Heart right ventricle (tissue), 16 donors: ENCODE data around the gene STX2. TPM values are rescaled to one million over a fixed set of nuclear protein-coding genes. Genes with fewer than 3 reads are reported as not detected.
"Not testable (repeated sequence)": the region's sequence is repeated elsewhere in the genome, so short reads cannot be mapped to it uniquely, and the experiment has no call there.

Experiments
- ATAC-seq, 8 donors: fragments of 200-7000 bp; cut with Tn5 transposase; one replicate each; pipeline ENCODE4 v1.9.1; 2020; ENCODE audit warnings: mild to moderate bottlenecking in 8 of 8, moderate library complexity in 8 of 8, moderate number of reproducible peaks in 1 of 8
- DNase-seq, 2 donors: peaks; one replicate each; pipeline ENCODE4 v3.0.0-alpha.2; 2020
- H3K27ac ChIP-seq, 10 donors: fragments of 200-600 bp; sonication (generic) in 2 of 10; one replicate each; pipeline versions ENCODE4 v1.5.0 to v1.8.0; 2020 to 2022; ENCODE audit warnings: mild to moderate bottlenecking in 3 of 10
- H3K27me3 ChIP-seq, 7 donors: fragments of 200-600 bp; one replicate each; pipeline ENCODE4 v1.8.0; 2021 to 2022; ENCODE audit warnings: mild to moderate bottlenecking in 2 of 7
- H3K36me3 ChIP-seq, 9 donors: fragments of 200-600 bp; sonication (generic) in 1 of 9; one replicate each; pipeline versions ENCODE4 v1.5.0 to v1.8.0; 2020 to 2022; ENCODE audit warnings: mild to moderate bottlenecking in 2 of 9
- H3K4me1 ChIP-seq, 9 donors: fragments of 200-600 bp; sonication (generic) in 1 of 9; one replicate each; pipeline versions ENCODE4 v1.5.0 to v1.8.0; 2020 to 2022; ENCODE audit warnings: mild to moderate bottlenecking in 4 of 9
- H3K4me3 ChIP-seq, 10 donors: fragments of 200-600 bp; sonication (generic) in 2 of 10; one replicate each; pipeline versions ENCODE4 v1.5.0 to v1.8.0; 2020 to 2022; ENCODE audit warnings: mild to moderate bottlenecking in 7 of 10, moderate library complexity in 2 of 10
- H3K9me3 ChIP-seq, 11 donors: fragments of 200-600 bp in 10 of 11; sonication (generic) in 2 of 11; one replicate each; pipeline versions ENCODE4 v1.5.0 to v1.8.0; 2013 to 2022; ENCODE audit warnings: mild to moderate bottlenecking in 2 of 11, control low read depth in 1 of 11, moderate library complexity in 1 of 11
- CTCF ChIP-seq, 9 donors: fragments of 200-600 bp; sonication (generic) in 2 of 9; IDR thresholded peaks; one replicate each; pipeline versions ENCODE4 v1.5.0 to v1.8.0; 2021 to 2022; ENCODE audit warnings: antibody characterized with exemption in 9 of 9, mild to moderate bottlenecking in 5 of 9, moderate library complexity in 1 of 9
- WGBS, 2 donors: extraction: QIAGEN DNeasy Blood & Tissue Kit; methylation state at CpG; one replicate each; pipeline ENCODE4 v1.1.7; 2013; ENCODE audit warnings: inconsistent platforms in 1 of 2; 5-methylcytosine and 5-hydroxymethylcytosine counted together
- intact Hi-C, 10 donors: fragments of 100-400 bp; cut with DNase I; formaldehyde crosslinking; loops; one replicate each; pipeline versions ENCODE4 v1.11.1 to v1.14.2; 2022
- polyA plus RNA-seq, 2 donors: library from polyadenylated mRNA; stranded (reverse); fragments of 200-250 nt; gene quantifications; one replicate each; pipeline ENCODE4 v1.2.3, GENCODE V29; 2013
- total RNA-seq, 10 donors: library from RNA; stranded (reverse); fragmentation: NEBNext Ultra II Directional in 3 of 10; extraction: Animal tissue kit (Norgen Biotek cat#: 25700) in 3 of 10; gene quantifications; one replicate each; pipeline versions ENCODE4 v1.2.1 to v1.2.4, GENCODE V29; 2021 to 2023
- donor health status: Arrhythmogenic right ventricular cardiomyopathy.
- donor health status: ischemic (EF 13 %, LVEDD 7.1; RV severe dilation, severe dysfunction).
- donor health status: healthy with polysubstance abuse.
- donor health status: DM: no; HTN: yes; CAD: no.
- donor health status: DM: no; HTN: no; CAD: no.
- donor health status: ischemic (EF 25% LVEDD 6.9; RV normal size, moderate dysfunction).
- donor health status: ischemic (EF 25% LVEDD 5.7; RV mildly dilated, moderate dysfunction).
- donor health status: healthy.
- donor health status: DM: yes; HTN: yes; CAD: no.
- donor health status: Ischemic cardiomyopathy.
- donor health status: ischemic (EF 35%, LVEDD 5.7; RV mildly dilated, moderate dysfunction).
- donor health status: nonischemic (EF 11% LVEDD 7.7; RV severe dilation, severe dysfunction).
- donor health status: DM: yes; HTN: yes; CAD: no.
- donor health status: PGD.
- donor health status: ischemic (EF 29% LVEDD 5.4; RV normal size, mild dysfunction).
- donor health status: nonischemic (EF 23%, LVEDD 6.1; RV moderate dilation, normal function).

Gene STX2
- total and polyA plus RNA-seq, 12 donors, result 6.0 to 17.0 (median 11.6) TPM

GRCh38 chr12:130877333-130877732 lies 38.3 kb upstream of the STX2 start:
- WGBS, 2 donors, result 91 to 94% methylated on average over 3 of the region's 3 CpGs
- Histone ChIP-seq H3K4me1 (peaks cover 0 to 36% (median 19%) of the 10 kb centered on the region in 9 donors), H3K27ac (no peak overlapping the region), H3K36me3 (peaks cover 0 to 49% (median 29%) of the 10 kb centered on the region in 9 donors), H3K4me3 (no peak overlapping the region), H3K9me3 (no peaks in the 10 kb centered on the region), H3K27me3 (no peaks in the 10 kb centered on the region)
- DNase-seq (no peak), ATAC-seq (no peak)
- TF ChIP-seq CTCF (IDR thresholded peaks at IDR 0.05), result no peak
- intact Hi-C loops, result no loop called here

- Histone ChIP-seq H3K27ac (no peak overlapping the region), H3K4me1 (peaks cover 0 to 36% (median 19%) of the 10 kb centered on the region in 9 donors), H3K27me3 (no peaks in the 10 kb centered on the region), H3K9me3 (no peaks in the 10 kb centered on the region), H3K36me3 (peaks cover 0 to 49% (median 29%) of the 10 kb centered on the region in 9 donors), H3K4me3 (no peak overlapping the region)
- no peak for TF ChIP-seq CTCF (IDR thresholded peaks at IDR 0.05)
- 68 to 75% methylated on average over 3 of the region's 3 CpGs for WGBS, 2 donors
- intact Hi-C loops, result no loop called here
- DNase-seq (no peak), ATAC-seq (no peak)
These were observed 37.7 kb upstream of the STX2 start for GRCh38 chr12:130876758-130877157.

GRCh38 chr12:130876297-130876696 lies 37.2 kb upstream of the STX2 start:
- Histone ChIP-seq H3K9me3 (no peaks in the 10 kb centered on the region), H3K4me1 (peaks cover 0 to 38% (median 20%) of the 10 kb centered on the region in 9 donors), H3K27me3 (no peaks in the 10 kb centered on the region), H3K27ac (no peak overlapping the region), H3K36me3 (peaks cover 0 to 49% (median 29%) of the 10 kb centered on the region in 9 donors), H3K4me3 (no peak overlapping the region)
- DNase-seq, result no peak
- intact Hi-C loops, result no loop called here
- no peak for TF ChIP-seq CTCF (IDR thresholded peaks at IDR 0.05)
- no peak for ATAC-seq

- H3K36me3 ChIP-seq, result peaks cover 0 to 49% (median 29%) of the 10 kb centered on the region in 9 donors
- H3K9me3 ChIP-seq, H3K27me3 ChIP-seq, H3K27ac ChIP-seq, ATAC-seq, H3K4me3 ChIP-seq, intact Hi-C loops, DNase-seq: not testable (repeated sequence)
- 78 to 84% methylated on average over 11 of the region's 11 CpGs for WGBS, 2 donors
- peaks cover 0 to 44% (median 25%) of the 10 kb centered on the region in 9 donors for H3K4me1 ChIP-seq
These were observed 36.7 kb upstream of the STX2 start for GRCh38 chr12:130875708-130876107.

- ATAC-seq, result no peak
- H3K4me1 ChIP-seq, result peaks cover 0 to 44% (median 27%) of the 10 kb centered on the region in 9 donors
- no peak overlapping the region for H3K27ac ChIP-seq
- no peaks in the 10 kb centered on the region for H3K27me3 ChIP-seq
- intact Hi-C loops, result no loop called here
- DNase-seq, result no peak
- no peaks in the 10 kb centered on the region for H3K9me3 ChIP-seq
- H3K4me3 ChIP-seq, result no peak overlapping the region
- TF ChIP-seq CTCF (IDR thresholded peaks at IDR 0.05), result no peak
- 84 to 90% methylated on average over 5 of the region's 5 CpGs for whole genome bisulfite sequencing, 2 donors
- H3K36me3 ChIP-seq, result peaks cover 0 to 49% (median 29%) of the 10 kb centered on the region in 9 donors
These were observed 36.1 kb upstream of the STX2 start for GRCh38 chr12:130875193-130875592.
